ENCODE data around the gene CELF2.

The CELF2 gene

DNA sequence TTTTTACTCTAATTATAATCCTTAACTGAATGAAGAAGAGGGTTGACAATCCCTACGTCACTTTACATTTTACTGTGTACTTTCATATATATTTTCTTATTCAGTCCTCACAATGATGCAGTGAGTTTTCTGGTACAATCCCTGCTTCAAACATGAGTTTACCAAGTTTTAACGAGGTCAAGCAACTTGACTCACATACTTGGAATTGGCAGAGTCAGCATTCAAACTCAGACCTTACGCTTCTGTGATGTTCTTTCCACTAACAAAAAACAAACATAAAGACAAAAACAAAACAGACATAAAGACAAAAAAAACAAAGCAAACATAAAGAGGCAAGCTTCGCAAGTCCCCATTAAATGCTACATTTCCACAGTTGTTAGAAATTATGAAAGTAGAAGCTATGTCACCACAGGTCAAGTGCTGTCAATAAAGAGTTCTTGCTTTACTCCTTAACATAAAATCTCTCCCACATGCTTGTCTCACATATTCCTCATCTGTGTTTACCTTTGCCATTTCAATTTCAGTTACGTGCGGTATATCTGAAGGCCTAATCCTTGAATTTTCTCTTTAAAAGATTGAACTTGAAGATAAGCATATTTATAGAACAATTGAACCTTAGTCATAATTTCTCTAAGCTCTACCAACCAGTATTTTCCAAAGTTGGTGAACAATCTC, 217.3 kb downstream of the CELF2 start:
- Histone ChIP-seq H3K36me3 (no peaks in the 10 kb centered on the region), H3K4me3 (no peak overlapping the region), H3K4me1 (peaks cover 0 to 2% (median 0%) of the 10 kb centered on the region in 4 donors), H3K27me3 (no peaks in the 10 kb centered on the region), H3K27ac (no peak overlapping the region), H3K9me3 (no peaks in the 10 kb centered on the region)
- TF ChIP-seq, protein P1, sequence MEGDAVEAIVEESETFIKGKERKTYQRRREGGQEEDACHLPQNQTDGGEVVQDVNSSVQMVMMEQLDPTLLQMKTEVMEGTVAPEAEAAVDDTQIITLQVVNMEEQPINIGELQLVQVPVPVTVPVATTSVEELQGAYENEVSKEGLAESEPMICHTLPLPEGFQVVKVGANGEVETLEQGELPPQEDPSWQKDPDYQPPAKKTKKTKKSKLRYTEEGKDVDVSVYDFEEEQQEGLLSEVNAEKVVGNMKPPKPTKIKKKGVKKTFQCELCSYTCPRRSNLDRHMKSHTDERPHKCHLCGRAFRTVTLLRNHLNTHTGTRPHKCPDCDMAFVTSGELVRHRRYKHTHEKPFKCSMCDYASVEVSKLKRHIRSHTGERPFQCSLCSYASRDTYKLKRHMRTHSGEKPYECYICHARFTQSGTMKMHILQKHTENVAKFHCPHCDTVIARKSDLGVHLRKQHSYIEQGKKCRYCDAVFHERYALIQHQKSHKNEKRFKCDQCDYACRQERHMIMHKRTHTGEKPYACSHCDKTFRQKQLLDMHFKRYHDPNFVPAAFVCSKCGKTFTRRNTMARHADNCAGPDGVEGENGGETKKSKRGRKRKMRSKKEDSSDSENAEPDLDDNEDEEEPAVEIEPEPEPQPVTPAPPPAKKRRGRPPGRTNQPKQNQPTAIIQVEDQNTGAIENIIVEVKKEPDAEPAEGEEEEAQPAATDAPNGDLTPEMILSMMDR (IDR thresholded peaks at IDR 0.05), result no peak
- no peak for DNase-seq
- intact Hi-C loops (cut with DNase I; ENCODE audit: low total_unique reads), result no loop called here

DNA sequence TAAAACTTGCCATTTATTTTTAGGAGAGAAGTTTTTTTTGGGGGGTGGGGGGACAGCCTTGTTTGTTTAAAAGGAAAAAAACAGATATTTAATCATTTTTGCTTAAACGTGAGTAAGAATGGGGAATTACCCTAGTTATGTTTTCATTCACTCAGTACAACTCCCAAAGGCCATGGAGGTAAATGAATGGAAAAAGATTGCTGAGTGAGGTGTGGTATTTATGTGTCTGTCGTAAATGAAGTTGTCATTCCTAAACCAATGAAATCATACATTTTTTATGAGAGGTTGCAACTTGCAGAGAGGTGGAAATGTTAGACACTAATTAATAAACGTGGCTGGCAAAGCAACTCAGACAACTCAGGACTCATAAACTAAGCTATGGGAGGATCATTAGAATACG, 218.1 kb downstream of the CELF2 start:
- peaks cover 0 to 2% (median 0%) of the 10 kb centered on the region in 4 donors for H3K4me1 ChIP-seq
- intact Hi-C loops (cut with DNase I; ENCODE audit: low total_unique reads), result no loop called here
- no peaks in the 10 kb centered on the region for H3K9me3 ChIP-seq
- H3K27me3 ChIP-seq, result no peaks in the 10 kb centered on the region
- no peak overlapping the region for H3K4me3 ChIP-seq
- DNase-seq, result no peak
- TF ChIP-seq, protein P1 (IDR thresholded peaks at IDR 0.05), result no peak
- no peaks in the 10 kb centered on the region for H3K36me3 ChIP-seq
- H3K27ac ChIP-seq, result no peak overlapping the region

DNA sequence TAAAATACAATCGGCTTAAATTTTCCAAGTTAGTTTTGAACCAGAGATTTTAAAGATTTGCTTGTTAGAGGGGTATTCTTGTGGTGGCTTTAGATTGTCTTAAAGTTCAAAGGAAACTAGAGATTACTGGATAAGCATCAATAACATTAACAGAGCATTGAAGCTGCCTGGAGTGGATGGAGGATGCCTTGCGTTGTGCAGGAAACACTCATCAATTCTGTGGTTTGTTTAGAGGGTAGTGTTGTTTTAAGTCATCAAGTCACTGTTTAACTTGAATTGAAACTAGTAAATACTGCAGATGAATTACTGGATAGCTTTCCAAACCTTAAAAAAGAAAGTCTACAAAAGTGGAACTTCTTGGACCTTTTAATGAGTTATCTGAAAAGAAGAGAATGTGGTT, 218.6 kb downstream of the CELF2 start:
- Histone ChIP-seq H3K27me3 (no peaks in the 10 kb centered on the region), H3K27ac (no peak overlapping the region), H3K36me3 (no peaks in the 10 kb centered on the region), H3K4me3 (no peak overlapping the region), H3K4me1 (peaks cover 0 to 2% (median 0%) of the 10 kb centered on the region in 4 donors), H3K9me3 (no peaks in the 10 kb centered on the region)
- intact Hi-C loops (cut with DNase I; ENCODE audit: low total_unique reads), result no loop called here
- no peak for DNase-seq
- TF ChIP-seq, protein P1 (IDR thresholded peaks at IDR 0.05), result no peak

DNA sequence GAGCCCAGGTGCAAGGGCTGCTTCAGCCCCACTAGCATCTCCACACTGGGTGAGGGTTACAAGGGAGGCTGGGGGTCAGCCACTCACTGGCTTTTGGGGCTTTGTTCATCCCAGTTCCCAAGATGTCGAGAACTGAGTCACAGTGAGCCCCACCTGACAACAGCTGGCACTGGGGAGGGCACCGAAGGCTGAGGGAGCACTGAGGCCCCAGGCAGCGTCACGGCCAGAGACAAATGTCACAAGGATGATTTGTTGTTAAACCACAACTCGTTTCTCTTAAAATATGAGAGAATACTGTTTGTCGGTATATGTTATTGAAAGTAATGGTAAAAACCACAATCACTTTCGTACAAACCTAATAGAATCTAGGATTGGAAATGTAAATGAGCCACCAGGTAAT, 219.9 kb downstream of the CELF2 start:
- no peaks in the 10 kb centered on the region for H3K27me3 ChIP-seq
- intact Hi-C loops (cut with DNase I; ENCODE audit: low total_unique reads), result no loop called here
- no peak overlapping the region for H3K4me3 ChIP-seq
- no peak for DNase-seq
- H3K4me1 ChIP-seq, result peaks cover 0 to 3% (median 1%) of the 10 kb centered on the region in 4 donors
- TF ChIP-seq, protein P1 (IDR thresholded peaks at IDR 0.05), result no peak
- no peak overlapping the region for H3K27ac ChIP-seq
- H3K36me3 ChIP-seq, result no peaks in the 10 kb centered on the region
- no peaks in the 10 kb centered on the region for H3K9me3 ChIP-seq

DNA sequence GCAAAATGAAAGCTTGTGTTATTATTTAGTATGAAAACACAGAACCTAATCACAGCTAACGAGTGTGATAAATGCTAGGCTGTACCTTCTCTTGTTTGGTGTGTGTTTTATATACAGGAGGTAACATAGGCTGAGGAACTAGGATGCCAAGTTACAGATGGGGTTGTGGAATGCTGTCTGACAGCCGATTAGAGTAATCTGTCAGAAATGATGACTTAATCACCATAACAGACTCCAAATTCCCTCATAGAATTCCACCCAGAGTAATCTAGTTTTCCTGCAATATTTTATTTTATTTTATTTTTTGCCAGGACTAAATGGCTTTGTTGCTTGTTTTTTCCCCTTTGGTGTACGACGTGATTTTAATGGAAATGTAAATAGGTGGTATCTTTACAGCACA, 221.2 kb downstream of the CELF2 start:
- Histone ChIP-seq H3K27me3 (no peaks in the 10 kb centered on the region), H3K4me3 (no peak overlapping the region), H3K27ac (no peak overlapping the region), H3K4me1 (peaks cover 0 to 3% (median 1%) of the 10 kb centered on the region in 4 donors), H3K36me3 (no peaks in the 10 kb centered on the region), H3K9me3 (no peaks in the 10 kb centered on the region)
- no peak for DNase-seq
- TF ChIP-seq, protein P1 (IDR thresholded peaks at IDR 0.05), result no peak
- intact Hi-C loops (cut with DNase I; ENCODE audit: low total_unique reads), result no loop called here
